ENCODE data around the gene GNAT2. TPM values are rescaled to one million over a fixed set of nuclear protein-coding genes. Genes with fewer than 3 reads are reported as not detected.

Gene GNAT2
- total RNA-seq, 1 experiment from 2014 or later: 0.13 TPM

GRCh38 chr1:109628540-109629321, 9.3 kb upstream of the GNAT2 start:
- peak; percentile 68 for DNase-seq (ENCODE audit: low read depth)

- no peak for DNase-seq (ENCODE audit: low read depth)
Measured at GRCh38 chr1:109627692-109628399, 8.4 kb upstream of the GNAT2 start.

- no peak for DNase-seq (ENCODE audit: low read depth)
Measured at GRCh38 chr1:109626682-109627408, 7.4 kb upstream of the GNAT2 start.

GRCh38 chr1:109625601-109626560, 6.5 kb upstream of the GNAT2 start:
- no peak for DNase-seq (ENCODE audit: low read depth)

- no peak for DNase-seq (ENCODE audit: low read depth)
Measured at GRCh38 chr1:109625176-109625575, 5.8 kb upstream of the GNAT2 start.

GRCh38 chr1:109624201-109625010, 5.0 kb upstream of the GNAT2 start:
- no peak for DNase-seq (ENCODE audit: low read depth)

- no peak for DNase-seq (ENCODE audit: low read depth)
Measured at GRCh38 chr1:109623601-109624161, 4.3 kb upstream of the GNAT2 start.

- DNase-seq (ENCODE audit: low read depth): no peak
Measured at GRCh38 chr1:109622895-109623294, 3.5 kb upstream of the GNAT2 start.

GRCh38 chr1:109622137-109622892, 2.9 kb upstream of the GNAT2 start:
- no peak for DNase-seq (ENCODE audit: low read depth)

GRCh38 chr1:109621379-109622136, 2.1 kb upstream of the GNAT2 start:
- no peak for DNase-seq (ENCODE audit: low read depth)

GRCh38 chr1:109620841-109621286, 1.4 kb upstream of the GNAT2 start:
- peak; percentile 96 for DNase-seq (ENCODE audit: low read depth)

- peak; percentile 54 for DNase-seq (ENCODE audit: low read depth)
Measured at GRCh38 chr1:109620401-109620791, 980 bp upstream of the GNAT2 start.

GRCh38 chr1:109618661-109619575, 498 bp downstream of the GNAT2 start:
- DNase-seq (ENCODE audit: low read depth): no peak

- DNase-seq (ENCODE audit: low read depth): peak; percentile 91
Measured at GRCh38 chr1:109617291-109617801, 2.1 kb downstream of the GNAT2 start.

- DNase-seq (ENCODE audit: low read depth): no peak
Measured at GRCh38 chr1:109616391-109616790, 3.0 kb downstream of the GNAT2 start.

- no peak for DNase-seq (ENCODE audit: low read depth)
Measured at GRCh38 chr1:109615879-109616278, 3.5 kb downstream of the GNAT2 start.

Data from HT1080 (cell line).